ENCODE results near the gene NFILZ. TPM values are rescaled to one million over a fixed set of nuclear protein-coding genes. Genes with fewer than 3 reads are reported as not detected.
"Not testable (repeated sequence)": the region's sequence is repeated elsewhere in the genome, so short reads cannot be mapped to it uniquely, and the experiment has no call there.

The NFILZ gene
- total RNA-seq, 1 donor = not detected

DNA sequence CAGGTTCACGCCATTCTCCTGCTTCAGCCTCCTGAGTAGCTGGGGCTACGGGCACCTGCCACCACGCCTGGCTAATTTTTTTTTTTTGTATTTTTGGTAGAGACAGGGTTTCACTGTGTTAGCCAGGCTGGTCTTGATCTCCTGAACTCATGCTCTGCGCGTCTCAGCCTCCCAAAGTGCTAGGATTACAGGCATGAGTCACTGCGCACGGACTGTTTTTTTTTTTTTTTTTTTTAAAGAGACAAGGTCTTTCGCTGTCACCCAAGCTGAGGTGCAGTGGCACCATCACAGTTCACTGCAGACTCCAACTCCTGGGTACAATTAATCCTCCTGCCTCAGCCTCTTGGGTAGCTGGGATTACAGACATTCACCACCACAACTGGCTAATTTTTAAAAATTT is 11.7 kb upstream of the NFILZ start:
- H3K27me3 ChIP-seq (ENCODE audit: insufficient read depth, low read length) = no peaks in the 10 kb centered on the region
- H3K4me1 ChIP-seq (ENCODE audit: insufficient read depth, low read length) = peaks cover 11% of the 10 kb centered on the region
- no peaks in the 10 kb centered on the region for H3K9me3 ChIP-seq (ENCODE audit: low read depth, low read length)
- H3K4me3 ChIP-seq (ENCODE audit: low read length) = no peak overlapping the region

DNA sequence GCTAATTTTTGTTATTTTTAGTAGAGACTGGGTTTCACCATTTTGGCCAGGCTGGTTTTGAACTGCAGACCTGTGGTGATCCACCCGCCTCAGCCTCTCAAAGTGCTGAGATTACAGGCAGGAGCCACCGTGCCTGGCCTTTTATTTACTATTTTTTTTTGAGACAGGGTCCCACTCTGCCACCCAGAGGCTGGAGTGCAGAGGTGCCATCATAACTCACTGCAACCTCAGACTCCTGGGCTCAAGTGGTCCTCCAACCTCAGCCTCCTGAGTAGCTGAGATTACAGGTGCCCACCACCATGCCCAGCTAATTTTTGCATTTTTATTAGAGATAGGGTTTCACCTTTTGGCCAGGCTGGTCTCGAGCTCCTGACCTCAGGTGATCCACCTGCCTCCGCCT is 7.5 kb upstream of the NFILZ start:
- H3K27me3 ChIP-seq (ENCODE audit: insufficient read depth, low read length); H3K4me3 ChIP-seq (ENCODE audit: low read length); H3K9me3 ChIP-seq (ENCODE audit: low read depth, low read length); H3K4me1 ChIP-seq (ENCODE audit: insufficient read depth, low read length): not testable (repeated sequence)

DNA sequence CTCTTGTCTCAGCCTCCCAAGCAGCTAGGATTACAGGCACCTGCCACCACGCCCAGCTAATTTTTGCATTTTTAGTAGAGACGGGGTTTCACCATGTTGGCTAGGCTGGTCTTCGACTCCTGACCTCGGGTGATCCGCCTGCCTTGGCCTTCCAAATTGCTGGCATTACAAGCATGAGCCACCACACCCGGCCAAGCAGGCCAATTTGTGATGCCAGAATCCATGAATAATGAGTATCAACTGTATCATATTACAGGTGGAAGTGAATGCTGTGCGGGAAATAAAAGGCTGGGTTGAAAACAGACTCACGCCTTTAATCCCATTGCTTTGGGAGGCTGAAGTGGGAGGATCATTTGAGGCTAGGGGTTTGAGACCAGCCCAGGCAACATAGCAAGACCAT is 3.6 kb upstream of the NFILZ start:
- no peaks in the 10 kb centered on the region for H3K27me3 ChIP-seq (ENCODE audit: insufficient read depth, low read length)
- H3K9me3 ChIP-seq (ENCODE audit: low read depth, low read length) = no peaks in the 10 kb centered on the region
- H3K4me3 ChIP-seq (ENCODE audit: low read length) = no peak overlapping the region
- H3K4me1 ChIP-seq (ENCODE audit: insufficient read depth, low read length) = no peaks in the 10 kb centered on the region

DNA sequence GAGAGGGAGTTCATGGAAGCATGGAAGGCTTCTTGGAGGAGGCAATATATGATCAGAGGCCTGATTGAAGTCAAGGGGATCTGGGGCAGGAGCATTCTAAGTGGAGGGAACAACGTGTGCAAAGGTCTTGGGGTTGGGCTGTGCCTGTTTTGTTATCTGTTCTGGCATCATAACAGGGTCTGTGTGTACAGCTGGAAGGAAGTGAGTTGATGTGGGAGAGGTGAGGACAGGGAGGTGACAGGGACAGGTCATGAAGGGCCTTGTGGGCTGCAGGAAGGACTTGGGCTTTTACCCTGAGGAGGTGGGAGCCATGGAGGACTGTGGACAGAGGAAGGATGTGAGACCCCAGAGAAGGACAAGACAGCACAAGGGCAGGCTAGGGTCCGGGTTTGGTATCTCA is 1.2 kb upstream of the NFILZ start:
- H3K27me3 ChIP-seq (ENCODE audit: insufficient read depth, low read length) = no peaks in the 10 kb centered on the region
- no peaks in the 10 kb centered on the region for H3K4me1 ChIP-seq (ENCODE audit: insufficient read depth, low read length)
- no peak overlapping the region for H3K4me3 ChIP-seq (ENCODE audit: low read length)
- H3K9me3 ChIP-seq (ENCODE audit: low read depth, low read length) = no peaks in the 10 kb centered on the region

DNA sequence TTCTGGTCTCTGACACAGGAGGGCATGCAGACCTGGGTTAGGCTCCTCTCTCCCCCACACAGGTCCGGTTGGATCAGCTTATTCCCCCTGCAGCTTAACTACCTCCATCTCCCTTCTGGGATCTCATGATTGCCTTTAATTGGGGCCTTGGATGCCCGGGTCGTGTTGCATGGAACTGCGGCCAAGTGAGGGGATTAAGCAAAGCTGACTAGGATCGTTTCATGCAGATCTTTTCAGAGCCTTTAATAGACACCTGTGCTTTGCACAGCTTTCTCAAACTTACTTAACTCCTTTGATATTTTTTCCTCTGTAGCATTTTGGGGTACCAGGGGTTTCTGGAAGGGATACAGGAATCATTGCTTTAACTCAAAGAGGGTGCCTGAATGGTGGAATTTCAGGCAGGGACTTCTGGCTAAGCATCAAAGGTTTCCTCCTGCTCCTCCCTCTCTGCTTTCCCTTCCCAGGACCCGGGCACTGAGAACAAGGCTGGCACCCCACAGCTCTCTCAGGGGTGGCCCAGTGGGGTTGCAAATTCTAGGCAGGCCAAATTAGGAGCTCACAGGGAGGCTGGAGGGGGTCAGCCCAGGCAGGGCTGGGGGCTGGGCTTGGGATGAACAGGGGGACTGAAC is 477 bp downstream of the NFILZ start:
- H3K9me3 ChIP-seq (ENCODE audit: low read depth, low read length) = no peaks in the 10 kb centered on the region
- H3K4me1 ChIP-seq (ENCODE audit: insufficient read depth, low read length) = no peaks in the 10 kb centered on the region
- H3K27me3 ChIP-seq (ENCODE audit: insufficient read depth, low read length) = no peaks in the 10 kb centered on the region
- H3K4me3 ChIP-seq (ENCODE audit: low read length) = no peak overlapping the region

DNA sequence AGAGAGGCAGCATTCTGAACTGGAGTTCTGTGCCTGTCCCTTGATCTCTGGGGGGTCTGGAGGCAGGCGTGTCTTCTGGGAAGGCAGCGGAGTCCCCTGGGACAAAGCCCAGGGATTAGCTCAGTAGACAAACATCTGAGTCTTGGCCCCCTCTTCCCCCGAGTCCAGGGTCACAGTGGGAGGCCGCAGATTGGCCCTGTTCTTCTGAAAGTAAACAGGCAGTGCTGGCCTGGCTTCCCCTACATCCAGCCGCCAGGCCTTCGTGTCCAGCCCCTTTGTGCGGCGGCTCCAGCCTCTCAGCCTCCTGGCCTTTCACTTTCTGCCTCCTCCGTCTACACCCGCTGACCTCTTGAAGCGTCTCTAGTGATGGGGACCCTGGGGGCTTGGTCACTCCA is 989 bp downstream of the NFILZ start:
- Histone ChIP-seq H3K27me3 (ENCODE audit: insufficient read depth, low read length) (no peaks in the 10 kb centered on the region), H3K9me3 (ENCODE audit: low read depth, low read length) (no peaks in the 10 kb centered on the region), H3K4me3 (ENCODE audit: low read length) (no peak overlapping the region)

DNA sequence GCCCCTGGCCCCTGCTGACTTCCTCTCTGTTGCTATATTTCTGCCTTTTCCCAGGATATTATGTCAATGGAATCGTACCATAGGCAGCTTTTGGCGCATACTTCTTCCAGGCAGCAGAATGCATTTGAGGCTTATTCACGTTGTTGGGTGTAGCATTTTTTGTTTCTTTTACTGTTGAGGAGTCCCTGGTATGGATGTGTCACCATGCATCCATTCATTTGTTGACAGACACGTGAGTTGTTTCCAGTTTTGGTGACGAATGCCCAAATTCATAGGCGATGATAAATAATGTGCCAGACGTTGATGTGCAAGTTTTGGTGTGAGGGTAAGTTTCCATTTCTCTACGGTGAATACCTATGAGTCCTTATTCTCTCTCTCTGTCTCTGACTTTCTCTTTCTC is 5.0 kb downstream of the NFILZ start:
- no peaks in the 10 kb centered on the region for H3K27me3 ChIP-seq (ENCODE audit: insufficient read depth, low read length)
- H3K4me3 ChIP-seq (ENCODE audit: low read length) = no peak overlapping the region
- H3K9me3 ChIP-seq (ENCODE audit: low read depth, low read length) = no peaks in the 10 kb centered on the region
- peaks cover 33% of the 10 kb centered on the region for H3K4me1 ChIP-seq (ENCODE audit: insufficient read depth, low read length)

More for the DNA sequence above, 989 bp downstream of the NFILZ start:
- H3K4me1 ChIP-seq (ENCODE audit: insufficient read depth, low read length) = no peaks in the 10 kb centered on the region

DNA sequence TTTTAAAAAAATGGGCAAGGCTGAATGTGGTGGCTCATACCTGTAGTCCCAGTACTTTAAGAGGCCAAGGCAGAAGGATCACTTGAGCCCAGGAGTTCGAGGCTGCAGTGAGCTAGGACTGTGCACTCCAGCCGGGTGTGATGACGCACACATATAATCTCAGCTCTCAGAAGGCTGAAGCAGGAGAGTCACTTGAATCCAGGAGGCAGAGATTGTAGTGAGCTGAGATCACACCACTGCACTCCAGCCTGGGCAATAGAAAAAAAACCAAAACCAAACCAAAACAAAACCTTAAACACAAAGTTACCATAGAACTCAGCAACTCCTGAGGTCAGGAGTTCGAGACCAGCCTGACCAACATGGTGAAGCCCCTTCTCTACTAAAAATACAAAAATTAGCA is 6.6 kb downstream of the NFILZ start:
- H3K27me3 ChIP-seq (ENCODE audit: insufficient read depth, low read length); H3K4me3 ChIP-seq (ENCODE audit: low read length); H3K9me3 ChIP-seq (ENCODE audit: low read depth, low read length): not testable (repeated sequence)
- peaks cover 49% of the 10 kb centered on the region for H3K4me1 ChIP-seq (ENCODE audit: insufficient read depth, low read length)

DNA sequence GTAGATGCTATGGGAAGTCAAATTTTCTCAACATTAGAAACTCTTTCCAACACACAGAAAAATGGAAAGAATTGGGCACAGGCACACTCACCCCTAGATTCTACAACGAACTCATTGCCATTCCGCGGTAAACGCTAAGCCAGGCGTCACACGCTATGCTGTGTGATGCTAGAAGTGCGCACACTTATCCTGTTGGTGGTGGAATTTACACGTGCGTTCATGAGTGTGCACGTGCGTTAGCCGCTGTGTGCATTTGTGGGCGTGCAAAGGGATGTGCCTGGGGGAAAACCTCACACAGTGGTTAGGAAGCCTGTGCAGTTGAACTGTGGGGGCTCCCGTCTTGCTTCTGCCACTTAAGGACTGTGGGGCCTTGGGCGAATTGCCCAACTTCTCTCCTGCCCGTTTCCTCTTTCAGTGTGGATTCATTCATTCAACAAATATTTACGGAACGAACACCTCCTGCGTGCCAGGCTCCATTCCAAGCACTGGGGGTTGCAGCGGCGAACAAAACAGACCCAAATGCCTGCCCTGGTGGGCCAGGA is 7.7 kb downstream of the NFILZ start:
- no peak overlapping the region for H3K4me3 ChIP-seq (ENCODE audit: low read length)

DNA sequence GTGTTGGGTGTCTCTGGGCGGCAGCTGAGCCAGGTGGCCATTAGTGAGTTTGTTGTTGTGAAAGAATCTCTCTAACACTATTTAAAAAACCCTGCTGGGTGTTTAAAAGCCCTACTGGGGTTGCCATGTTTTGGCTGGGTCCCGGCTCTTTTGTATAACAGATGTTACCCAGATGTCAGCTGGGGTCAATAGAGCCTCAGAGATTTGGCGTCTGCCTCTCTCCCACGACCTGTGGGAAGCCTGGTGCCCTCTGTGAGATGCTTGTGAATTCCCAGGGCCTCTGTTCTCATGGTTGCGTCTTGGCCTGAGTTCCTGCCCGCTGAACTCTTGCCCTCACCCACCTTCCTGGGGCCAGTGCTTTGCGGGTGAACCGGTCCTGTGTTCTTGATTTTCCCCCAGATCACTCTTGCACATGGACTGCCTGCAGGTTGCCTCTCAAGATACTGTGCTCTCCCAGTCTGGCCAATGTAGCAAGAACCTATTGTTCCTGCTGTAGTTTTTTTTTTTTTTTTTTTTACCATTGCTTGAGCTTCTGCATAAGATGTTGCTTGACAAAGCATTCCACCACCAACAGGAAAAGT is 9.5 kb downstream of the NFILZ start:
- Histone ChIP-seq H3K4me3 (ENCODE audit: low read length) (no peak overlapping the region), H3K9me3 (ENCODE audit: low read depth, low read length) (no peaks in the 10 kb centered on the region), H3K4me1 (ENCODE audit: insufficient read depth, low read length) (peaks cover 60% of the 10 kb centered on the region), H3K27me3 (ENCODE audit: insufficient read depth, low read length) (no peaks in the 10 kb centered on the region)

More for the DNA sequence above, 7.7 kb downstream of the NFILZ start:
- Histone ChIP-seq H3K9me3 (ENCODE audit: low read depth, low read length) (no peaks in the 10 kb centered on the region), H3K4me1 (ENCODE audit: insufficient read depth, low read length) (peaks cover 58% of the 10 kb centered on the region), H3K27me3 (ENCODE audit: insufficient read depth, low read length) (no peaks in the 10 kb centered on the region)

DNA sequence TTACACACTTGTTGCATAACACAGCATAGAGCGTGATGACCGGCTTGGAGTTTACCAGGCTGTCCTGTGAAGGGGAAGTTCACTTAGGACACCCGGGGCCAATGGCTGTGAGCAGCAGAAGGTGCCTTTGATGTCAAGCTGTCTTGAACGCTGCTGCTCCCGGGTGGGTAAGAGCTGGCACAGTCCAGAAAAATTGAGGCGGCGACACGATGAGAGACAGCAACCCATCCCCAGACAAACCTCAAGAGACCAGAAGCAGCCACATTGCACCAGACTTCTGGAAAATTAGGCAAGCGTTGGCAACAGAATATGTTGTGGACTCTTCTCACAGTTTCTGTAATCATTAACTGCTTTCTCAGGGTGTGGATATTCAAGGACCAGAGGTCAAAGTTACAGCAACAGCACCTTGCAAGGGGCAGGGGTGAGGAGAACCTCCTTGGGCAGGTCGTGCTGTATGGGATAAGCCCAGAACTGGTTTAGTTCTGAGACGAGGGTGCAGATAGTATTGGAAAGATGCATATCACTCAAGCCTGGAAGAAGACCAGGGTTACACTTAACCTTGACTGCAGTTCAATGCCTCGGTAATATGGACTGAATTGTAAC is 10.1 kb downstream of the NFILZ start:
- H3K4me3 ChIP-seq (ENCODE audit: low read length) = no peak overlapping the region
- no peaks in the 10 kb centered on the region for H3K9me3 ChIP-seq (ENCODE audit: low read depth, low read length)
- peaks cover 64% of the 10 kb centered on the region for H3K4me1 ChIP-seq (ENCODE audit: insufficient read depth, low read length)
- H3K27me3 ChIP-seq (ENCODE audit: insufficient read depth, low read length) = no peaks in the 10 kb centered on the region

DNA sequence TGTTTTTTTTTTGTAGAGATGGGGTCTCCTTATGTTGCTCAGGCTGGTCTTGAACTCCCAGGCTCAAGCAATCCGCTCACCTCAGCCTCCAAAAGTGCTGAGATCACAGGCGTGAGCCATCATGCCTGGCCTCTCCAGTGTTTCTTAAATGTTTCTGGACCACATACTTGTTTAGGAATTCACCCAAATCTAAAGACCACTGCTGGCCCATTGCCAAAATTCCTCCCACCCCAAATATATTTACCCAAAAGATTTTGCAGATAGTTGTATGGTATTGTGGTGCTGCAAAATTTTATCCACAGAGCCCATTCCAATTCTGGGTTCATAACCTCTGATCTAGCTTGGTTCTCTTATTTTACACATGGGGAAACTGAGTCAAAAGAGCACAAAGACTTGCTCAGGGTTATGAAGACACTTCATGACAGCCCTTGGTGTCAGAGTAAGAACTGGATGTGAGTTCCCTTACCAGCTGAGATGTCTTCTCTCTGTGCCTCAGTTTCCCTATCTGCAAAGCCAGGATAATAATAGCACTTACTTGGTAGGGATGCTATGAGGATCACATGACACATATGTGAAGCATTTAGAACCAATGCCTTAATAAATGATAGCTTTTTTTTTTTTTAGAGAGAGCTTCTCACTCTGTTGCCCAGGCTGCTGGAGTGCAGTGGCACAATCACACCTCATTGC is 10.9 kb downstream of the NFILZ start:
- Histone ChIP-seq H3K4me3 (ENCODE audit: low read length) (no peak overlapping the region), H3K9me3 (ENCODE audit: low read depth, low read length) (no peaks in the 10 kb centered on the region), H3K27me3 (ENCODE audit: insufficient read depth, low read length) (no peaks in the 10 kb centered on the region), H3K4me1 (ENCODE audit: insufficient read depth, low read length) (peaks cover 72% of the 10 kb centered on the region)

DNA sequence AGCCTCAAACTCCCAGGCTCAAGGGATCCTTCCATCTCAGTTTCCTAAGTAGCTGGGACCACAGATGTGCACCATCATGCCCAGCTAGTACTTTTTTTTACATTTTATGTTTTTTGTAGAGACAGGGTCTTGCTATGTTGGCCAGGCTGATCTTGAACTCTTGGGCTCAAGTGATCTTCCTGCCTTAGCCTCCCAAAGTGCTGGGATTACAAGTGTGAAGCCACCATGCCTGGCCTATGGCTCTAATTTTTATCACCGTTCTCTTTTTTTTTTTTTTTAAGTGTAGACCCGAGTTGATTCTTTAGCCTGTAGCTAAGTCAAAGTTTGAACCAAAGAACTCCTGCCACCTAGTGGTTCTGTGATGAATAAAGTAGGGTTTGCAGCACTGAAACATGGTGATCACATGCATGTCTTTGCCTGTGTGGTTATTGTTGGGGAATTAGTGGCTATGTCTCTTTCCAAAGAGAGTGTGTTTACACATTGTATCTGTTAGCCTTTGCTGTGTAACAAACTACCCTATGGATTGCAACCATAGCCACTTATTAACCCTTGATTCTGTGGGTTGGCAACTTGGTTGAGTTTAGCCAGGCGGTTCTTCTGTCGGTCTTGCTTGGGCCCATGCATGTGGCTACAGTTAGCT is 11.6 kb downstream of the NFILZ start:
- no peaks in the 10 kb centered on the region for H3K9me3 ChIP-seq (ENCODE audit: low read depth, low read length)
- H3K27me3 ChIP-seq (ENCODE audit: insufficient read depth, low read length) = no peaks in the 10 kb centered on the region
- peaks cover 79% of the 10 kb centered on the region for H3K4me1 ChIP-seq (ENCODE audit: insufficient read depth, low read length)
- H3K4me3 ChIP-seq (ENCODE audit: low read length) = no peak overlapping the region

DNA sequence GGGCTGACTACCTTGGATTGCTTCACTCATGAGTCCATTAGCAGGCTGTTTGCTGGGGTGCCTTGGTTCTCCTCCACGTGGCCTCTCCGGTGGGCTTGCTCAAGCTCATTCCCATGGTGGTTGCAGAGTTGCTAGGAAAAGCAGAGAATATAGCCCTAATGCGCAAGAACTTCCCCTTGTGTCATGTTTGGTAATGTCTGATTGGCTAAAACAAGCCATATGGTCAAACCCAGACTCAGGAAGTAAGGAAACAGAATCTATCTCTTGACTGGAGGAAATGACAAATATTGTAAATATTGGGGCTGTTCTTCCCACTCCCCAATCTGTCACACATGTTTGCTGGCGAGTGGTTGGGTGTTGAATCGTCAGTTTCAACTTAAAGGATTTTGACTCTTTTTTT is 12.1 kb downstream of the NFILZ start:
- H3K27me3 ChIP-seq (ENCODE audit: insufficient read depth, low read length) = no peaks in the 10 kb centered on the region
- no peaks in the 10 kb centered on the region for H3K9me3 ChIP-seq (ENCODE audit: low read depth, low read length)
- H3K4me3 ChIP-seq (ENCODE audit: low read length) = no peak overlapping the region
- peaks cover 80% of the 10 kb centered on the region for H3K4me1 ChIP-seq (ENCODE audit: insufficient read depth, low read length)
